CD14-positive monocyte (primary cell): ENCODE data around the gene MED27. TPM values are rescaled to one million over a fixed set of nuclear protein-coding genes. Genes with fewer than 3 reads are reported as not detected.

ENCODE experiments used
- DNase-seq, 3 donors: peaks; one replicate each; pipeline ENCODE4 v3.0.0-alpha.2; 2011 to 2022
- H2AFZ ChIP-seq: 2 replicates; pipeline ENCODE4 v1.6.0; 2012; ENCODE audit warnings: mild to moderate bottlenecking, low read depth, low read length, inconsistent platforms; ENCODE audit not compliant: insufficient read depth, poor library complexity, severe bottlenecking
- H3K27ac ChIP-seq, 2 donors: 1 replicate in 1 of 2; 2 replicates in 1 of 2; pipeline ENCODE4 v1.5.1; 2012 to 2013; ENCODE audit warnings: low read length in 2 of 2, control low read depth in 1 of 2, inconsistent platforms in 1 of 2, low read depth in 1 of 2, mild to moderate bottlenecking in 1 of 2
- H3K27me3 ChIP-seq, 2 donors: one replicate each; pipeline versions ENCODE4 v1.6.0 to v1.6.1; 2011 to 2013; ENCODE audit warnings: low read length in 2 of 2; ENCODE audit not compliant: control insufficient read depth in 2 of 2, insufficient read depth in 2 of 2
- H3K36me3 ChIP-seq, 2 donors: replicated peaks in 1 of 2; 1 replicate in 1 of 2; 2 replicates in 1 of 2; pipeline versions ENCODE4 v1.5.1 to v1.6.1; 2012 to 2013; ENCODE audit warnings: low read length in 2 of 2, control low read depth in 1 of 2, inconsistent platforms in 1 of 2, mild to moderate bottlenecking in 1 of 2; ENCODE audit not compliant: insufficient read depth in 2 of 2, control insufficient read depth in 1 of 2
- H3K4me1 ChIP-seq, 2 donors: 1 replicate in 1 of 2; 2 replicates in 1 of 2; pipeline versions ENCODE4 v1.5.1 to v1.6.1; 2012 to 2013; ENCODE audit warnings: low read length in 2 of 2, control low read depth in 1 of 2, inconsistent platforms in 1 of 2, mild to moderate bottlenecking in 1 of 2, moderate library complexity in 1 of 2; ENCODE audit not compliant: insufficient read depth in 2 of 2, control insufficient read depth in 1 of 2
- H3K4me2 ChIP-seq: replicated peaks from 2 replicates; pipeline ENCODE3; 2012; ENCODE audit warnings: low read length, moderate library complexity, mild to moderate bottlenecking; ENCODE audit not compliant: poor library complexity, severe bottlenecking; ENCODE audit errors: extremely low read depth
- H3K4me3 ChIP-seq, 3 experiments: fragments of 200-600 bp in 1 of 3; sonication (generic) in 1 of 3; replicated peaks in 1 of 3; 1 replicate in 2 of 3; 2 replicates in 1 of 3; pipeline ENCODE4 v1.5.1; 2011 to 2013; ENCODE audit warnings: low read length in 3 of 3, mild to moderate bottlenecking in 3 of 3, control low read depth in 2 of 3, low read depth in 2 of 3, inconsistent platforms in 1 of 3, moderate library complexity in 1 of 3
- H3K79me2 ChIP-seq: 2 replicates; pipeline ENCODE4 v1.6.0; 2012; ENCODE audit warnings: mild to moderate bottlenecking, control low read depth, inconsistent platforms, low read length, moderate library complexity; ENCODE audit not compliant: insufficient read depth
- H3K9ac ChIP-seq: 2 replicates; pipeline ENCODE4 v1.6.0; 2017; ENCODE audit warnings: low read length, mild to moderate bottlenecking; ENCODE audit not compliant: insufficient read depth, poor library complexity, severe bottlenecking
- H3K9me3 ChIP-seq, 2 donors: replicated peaks in 1 of 2; 1 replicate in 1 of 2; 2 replicates in 1 of 2; pipeline versions ENCODE4 v1.5.1 to v1.6.1; 2012 to 2013; ENCODE audit warnings: low read length in 2 of 2, control low read depth in 1 of 2; ENCODE audit not compliant: control insufficient read depth in 1 of 2, insufficient read depth in 1 of 2
- H4K20me1 ChIP-seq: 2 replicates; pipeline ENCODE4 v1.6.0; 2012; ENCODE audit warnings: mild to moderate bottlenecking, low read length, control low read depth, moderate library complexity; ENCODE audit not compliant: insufficient read depth
- H3K27ac Mint-ChIP-seq, 7 donors: one replicate each; pipeline ENCODE4 v1.8.0; 2020; ENCODE audit warnings: mild to moderate bottlenecking in 7 of 7, mixed read lengths in 7 of 7, moderate library complexity in 6 of 7, inconsistent platforms in 2 of 7
- H3K27me3 Mint-ChIP-seq, 3 donors: one replicate each; pipeline ENCODE4 v1.8.0; 2021 to 2022; ENCODE audit warnings: low read depth in 3 of 3, mild to moderate bottlenecking in 3 of 3, mixed read lengths in 3 of 3, moderate library complexity in 3 of 3, inconsistent platforms in 1 of 3
- H3K36me3 Mint-ChIP-seq, 2 donors: one replicate each; pipeline ENCODE4 v1.8.0; 2020; ENCODE audit warnings: mixed read lengths in 2 of 2, inconsistent platforms in 1 of 2, mild to moderate bottlenecking in 1 of 2
- H3K4me1 Mint-ChIP-seq: one replicate; pipeline ENCODE4 v1.8.0; 2020; ENCODE audit warnings: mild to moderate bottlenecking, mixed read lengths
- H3K4me3 Mint-ChIP-seq, 2 donors: one replicate each; pipeline ENCODE4 v1.8.0; 2020; ENCODE audit warnings: mild to moderate bottlenecking in 2 of 2, mixed read lengths in 2 of 2, moderate library complexity in 1 of 2
- H3K9me3 Mint-ChIP-seq, 7 donors: one replicate each; pipeline ENCODE4 v1.8.0; 2020 to 2022; ENCODE audit warnings: mixed read lengths in 7 of 7, mild to moderate bottlenecking in 6 of 7, moderate library complexity in 6 of 7, inconsistent platforms in 2 of 7
- CTCF ChIP-seq: fragments of 200-600 bp; IDR thresholded peaks from one replicate; pipeline ENCODE4 v1.8.0; 2022; ENCODE audit warnings: antibody characterized with exemption, mild to moderate bottlenecking
- WGBS: methylation state at CpG from one replicate; pipeline ENCODE4 v1.1.5; 2013; ENCODE audit warnings: missing lambda C conversion rate; ENCODE audit not compliant: insufficient coverage; 5-methylcytosine and 5-hydroxymethylcytosine counted together
- intact Hi-C, 2 donors: fragments of 100-400 bp; cut with micrococcal nuclease; formaldehyde crosslinking; loops; one replicate each; pipeline versions ENCODE4 v1.15.0 to v1.15.1; 2023
- polyA plus RNA-seq, 3 donors: library from polyadenylated mRNA; depleted of rRNA in 1 of 3; unstranded in 2 of 3; stranded (reverse) in 1 of 3; fragments of 300-500 nt in 2 of 3; fragments of >200 nt in 1 of 3; fragmentation: Illumina TruSeq in 2 of 3; gene quantifications; 1 replicate in 2 of 3; 2 replicates in 1 of 3; pipeline ENCODE4 v1.2.3, GENCODE V29; 2012 to 2021

Gene MED27
- polyA plus RNA-seq, 3 donors: 14.0 to 26.9 (median 25.8) TPM

DNA sequence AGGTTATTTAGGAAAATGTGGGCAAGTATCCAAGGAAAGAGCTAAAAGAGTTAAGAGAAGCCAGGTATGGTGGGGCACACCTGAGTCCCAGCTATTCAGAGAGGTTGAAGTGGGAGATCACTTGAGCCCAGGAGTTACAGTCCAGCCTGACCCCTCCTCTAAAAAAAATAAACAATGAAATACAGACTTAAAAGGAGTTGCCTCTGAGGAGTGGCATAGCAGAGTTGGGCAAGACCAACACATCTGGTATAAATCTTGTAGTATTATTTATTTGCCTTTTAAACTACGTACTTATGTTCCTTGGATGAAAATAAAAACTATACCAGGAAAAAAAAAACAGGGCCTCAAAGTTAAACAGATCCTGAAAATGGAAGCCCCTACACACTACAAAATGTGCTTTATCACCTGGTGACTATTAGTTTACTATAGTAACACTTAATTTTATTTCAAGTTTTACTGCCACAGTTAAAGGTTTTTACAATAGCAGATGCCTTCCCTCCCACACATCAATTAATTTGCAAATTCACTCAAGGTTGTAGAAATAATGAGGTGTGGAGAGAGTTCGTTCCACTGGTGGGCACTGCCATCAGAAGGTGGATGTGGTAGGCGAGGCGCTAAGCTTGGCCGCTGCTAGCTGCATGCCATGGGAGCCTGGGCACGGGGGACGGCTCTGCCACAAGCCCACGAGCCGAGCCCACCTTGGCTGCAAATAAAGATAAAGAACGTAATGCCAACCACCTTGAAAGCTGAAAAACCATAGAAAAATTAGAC, 48.0 kb downstream of the MED27 start:
- Mint-ChIP-seq H3K27me3 (no peaks in the 10 kb centered on the region), H3K9me3 (no peaks in the 10 kb centered on the region), H3K4me1 (peaks cover 2% of the 10 kb centered on the region), H3K27ac (no peak overlapping the region), H3K36me3 (peaks cover 2 to 5% of the 10 kb centered on the region in 2 donors), H3K4me3 (no peak overlapping the region)
- intact Hi-C loops: no loop called here
- TF ChIP-seq CTCF: no peak
- Histone ChIP-seq H3K27ac (no peak overlapping the region), H3K4me2 (no peak overlapping the region), H3K79me2 (no peaks in the 10 kb centered on the region), H3K27me3 (no peaks in the 10 kb centered on the region), H3K36me3 (no peaks in the 10 kb centered on the region), H3K9me3 (no peaks in the 10 kb centered on the region), H3K4me1 (no peaks in the 10 kb centered on the region), H2AFZ (no peak overlapping the region), H3K9ac (no peak overlapping the region), H3K4me3 (no peak overlapping the region), H4K20me1 (peaks cover 78% of the 10 kb centered on the region)
- no peak for DNase-seq
- WGBS: 85% methylated on average over 8 of the region's 10 CpGs

- no peaks in the 10 kb centered on the region for H3K27me3 ChIP-seq
- Mint-ChIP-seq H3K27me3 (no peaks in the 10 kb centered on the region), H3K4me1 (peaks cover 2% of the 10 kb centered on the region), H3K27ac (no peak overlapping the region), H3K9me3 (no peaks in the 10 kb centered on the region), H3K4me3 (no peak overlapping the region), H3K36me3 (peaks cover 3 to 5% of the 10 kb centered on the region in 2 donors)
- no CpG with 5 or more reads among the region's 3 CpGs for WGBS
- DNase-seq: no peak
- no peaks in the 10 kb centered on the region for H3K4me1 ChIP-seq
- H3K9me3 ChIP-seq: no peaks in the 10 kb centered on the region
- H3K4me3 ChIP-seq: no peak overlapping the region
- intact Hi-C loops: no loop called here
- no peaks in the 10 kb centered on the region for H3K79me2 ChIP-seq
- no peak overlapping the region for H2AFZ ChIP-seq
- no peak overlapping the region for H3K9ac ChIP-seq
- H3K4me2 ChIP-seq: no peak overlapping the region
- H3K27ac ChIP-seq: no peak overlapping the region
- no peak for TF ChIP-seq CTCF
- no peaks in the 10 kb centered on the region for H3K36me3 ChIP-seq
- peaks cover 78% of the 10 kb centered on the region for H4K20me1 ChIP-seq
These were observed 48.9 kb downstream of the MED27 start for GRCh38 chr9:132030626-132031325.
